Hematopoietic multipotent progenitor cell (in vitro differentiated cells): ENCODE results near the gene KCTD15. TPM values are rescaled to one million over a fixed set of nuclear protein-coding genes. Genes with fewer than 3 reads are reported as not detected.

Experiments
- DNase-seq, 3 donors: peaks; one replicate each; pipeline ENCODE4 v3.0.0-alpha.2; 2011 to 2015; ENCODE audit warnings: low read depth in 2 of 3, low spot score in 2 of 3
- total RNA-seq: library from RNA; depleted of rRNA; stranded (reverse); fragments of >200 nt; gene quantifications from one replicate; pipeline ENCODE4 v1.2.3, GENCODE V29; 2012

The KCTD15 gene
- total RNA-seq, 1 donor = 67.6 TPM

- DNase-seq = no peak
These were observed 48.8 kb downstream of the KCTD15 start for GRCh38 chr19:33845498-33845897.

GRCh38 chr19:33849551-33850147 lies 53.0 kb downstream of the KCTD15 start:
- no peak for DNase-seq

GRCh38 chr19:33859016-33859415 lies 62.3 kb downstream of the KCTD15 start:
- DNase-seq = no peak

- no peak for DNase-seq
These were observed 63.8 kb downstream of the KCTD15 start for GRCh38 chr19:33860312-33861090.

- no peak for DNase-seq
These were observed 65.3 kb downstream of the KCTD15 start for GRCh38 chr19:33861950-33862349.

GRCh38 chr19:33862981-33863380 lies 66.3 kb downstream of the KCTD15 start:
- DNase-seq = no peak

- DNase-seq = no peak
These were observed 66.8 kb downstream of the KCTD15 start for GRCh38 chr19:33863436-33863835.

GRCh38 chr19:33864311-33864850 lies 67.7 kb downstream of the KCTD15 start:
- DNase-seq = no peak

GRCh38 chr19:33865306-33865705 lies 68.6 kb downstream of the KCTD15 start:
- no peak for DNase-seq

Other genes starting within 250 kb of the KCTD15 start
- not detected for gene CHST8, start 174.9 kb upstream of the KCTD15 start, total RNA-seq